CD8-positive, alpha-beta memory T cell (primary cell): ENCODE results near the gene OR2V1. TPM values are rescaled to one million over a fixed set of nuclear protein-coding genes. Genes with fewer than 3 reads are reported as not detected.
A peak's percentile ranks its signal among the peaks of the same experiment; 100 is the strongest.
"Not testable (repeated sequence)": the region's sequence is repeated elsewhere in the genome, so short reads cannot be mapped to it uniquely, and the experiment has no call there.

ENCODE experiments used
- CTCF ChIA-PET: fragments of 350-600 bp; sonication (Branson Sonifier 250); formaldehyde crosslinking; loops from one replicate; lab custom pipeline; 2021; ENCODE audit warnings: antibody characterized with exemption; lab: Charles Lee
- POLR2A ChIA-PET: fragments of 350-600 bp; sonication (Branson Sonifier 250); formaldehyde crosslinking; loops from one replicate; lab custom pipeline; 2021; ENCODE audit warnings: antibody characterized with exemption; lab: Charles Lee
- DNase-seq, 5 donors: peaks; one replicate each; pipeline versions ENCODE4 v3.0.0 to v3.0.0-alpha.2; 2020 to 2022; ENCODE audit warnings: mixed read lengths in 1 of 5
- H3K27ac ChIP-seq: one replicate; pipeline ENCODE4 v1.7.0; 2013; ENCODE audit warnings: low read depth, mild to moderate bottlenecking, low read length, moderate library complexity
- H3K27me3 ChIP-seq: 2 replicates; pipeline ENCODE4 v1.7.0; 2013; ENCODE audit warnings: low read length, mild to moderate bottlenecking; ENCODE audit not compliant: insufficient read depth, poor library complexity, severe bottlenecking
- H3K36me3 ChIP-seq: 2 replicates; pipeline ENCODE4 v1.7.0; 2013; ENCODE audit warnings: mild to moderate bottlenecking, low read length, moderate library complexity; ENCODE audit not compliant: insufficient read depth
- H3K4me1 ChIP-seq: 2 replicates; pipeline ENCODE4 v1.7.0; 2013; ENCODE audit warnings: mild to moderate bottlenecking, low read length, moderate library complexity; ENCODE audit not compliant: insufficient read depth
- H3K4me3 ChIP-seq: 2 replicates; pipeline ENCODE4 v1.7.0; 2013; ENCODE audit warnings: mild to moderate bottlenecking, low read length
- H3K9me3 ChIP-seq: 2 replicates; pipeline ENCODE4 v1.7.0; 2013; ENCODE audit warnings: mild to moderate bottlenecking, low read length
- H3K27ac Mint-ChIP-seq, 8 donors: one replicate each; pipeline ENCODE4 v1.8.0; 2020 to 2021; ENCODE audit warnings: mixed read lengths in 8 of 8, mild to moderate bottlenecking in 6 of 8, inconsistent platforms in 3 of 8, moderate library complexity in 3 of 8
- H3K27me3 Mint-ChIP-seq, 2 donors: one replicate each; pipeline ENCODE4 v1.8.0; 2020 to 2021; ENCODE audit warnings: mixed read lengths in 2 of 2, mild to moderate bottlenecking in 1 of 2, moderate library complexity in 1 of 2
- H3K36me3 Mint-ChIP-seq, 3 donors: one replicate each; pipeline ENCODE4 v1.8.0; 2020 to 2021; ENCODE audit warnings: mixed read lengths in 3 of 3, inconsistent platforms in 1 of 3, mild to moderate bottlenecking in 1 of 3
- H3K4me1 Mint-ChIP-seq, 3 donors: one replicate each; pipeline ENCODE4 v1.8.0; 2020 to 2021; ENCODE audit warnings: mixed read lengths in 3 of 3, inconsistent platforms in 1 of 3, mild to moderate bottlenecking in 1 of 3
- H3K4me3 Mint-ChIP-seq, 7 donors: one replicate each; pipeline ENCODE4 v1.8.0; 2020 to 2021; ENCODE audit warnings: mixed read lengths in 7 of 7, mild to moderate bottlenecking in 6 of 7, moderate library complexity in 4 of 7, inconsistent platforms in 2 of 7
- H3K9me3 Mint-ChIP-seq, 5 donors: one replicate each; pipeline ENCODE4 v1.8.0; 2020 to 2022; ENCODE audit warnings: mixed read lengths in 5 of 5, mild to moderate bottlenecking in 3 of 5, moderate library complexity in 2 of 5, inconsistent platforms in 1 of 5
- polyA plus RNA-seq: library from polyadenylated mRNA; unstranded; fragments of 300-500 nt; fragmentation: Illumina TruSeq; gene quantifications from one replicate; pipeline ENCODE4 v1.2.3, GENCODE V29; 2021
- total RNA-seq, 2 experiments: library from RNA; stranded (reverse); gene quantifications; one replicate each; pipeline ENCODE4 v1.2.3, GENCODE V29; 2021

The OR2V1 gene
- total and polyA plus RNA-seq, 3 experiments from 2014 or later = not detected

- POLR2A ChIA-PET, DNase-seq, H3K27ac ChIP-seq, CTCF ChIA-PET, H3K36me3 ChIP-seq, H3K9me3 Mint-ChIP-seq, H3K9me3 ChIP-seq, H3K4me1 ChIP-seq, H3K27ac Mint-ChIP-seq, H3K36me3 Mint-ChIP-seq, H3K4me3 ChIP-seq, H3K4me3 Mint-ChIP-seq: not testable (repeated sequence)
- H3K4me1 Mint-ChIP-seq = peaks cover 0 to 17% (median 5%) of the 10 kb centered on the region in 3 donors
- H3K27me3 ChIP-seq = peaks cover 22% of the 10 kb centered on the region
- H3K27me3 Mint-ChIP-seq = peaks cover 32 to 35% of the 10 kb centered on the region in 2 donors
Observed at GRCh38 chr5:181097759-181098491, 33.0 kb downstream of the OR2V1 start.

- H3K36me3 ChIP-seq, DNase-seq, H3K9me3 Mint-ChIP-seq, CTCF ChIA-PET, H3K4me1 ChIP-seq, H3K36me3 Mint-ChIP-seq, H3K27ac ChIP-seq, H3K27ac Mint-ChIP-seq, H3K9me3 ChIP-seq, POLR2A ChIA-PET, H3K4me3 Mint-ChIP-seq, H3K4me3 ChIP-seq: not testable (repeated sequence)
- H3K27me3 ChIP-seq = peaks cover 28% of the 10 kb centered on the region
- Mint-ChIP-seq H3K4me1 (peaks cover 0 to 17% (median 5%) of the 10 kb centered on the region in 3 donors), H3K27me3 (peaks cover 35 to 39% of the 10 kb centered on the region in 2 donors)
Observed at GRCh38 chr5:181097383-181097753, 33.6 kb downstream of the OR2V1 start.

- H3K4me3 ChIP-seq, H3K9me3 Mint-ChIP-seq, H3K27ac ChIP-seq, H3K9me3 ChIP-seq, H3K27ac Mint-ChIP-seq, CTCF ChIA-PET, H3K4me3 Mint-ChIP-seq, POLR2A ChIA-PET, H3K36me3 ChIP-seq, DNase-seq, H3K36me3 Mint-ChIP-seq, H3K4me1 ChIP-seq: not testable (repeated sequence)
- Mint-ChIP-seq H3K4me1 (peaks cover 0 to 17% (median 5%) of the 10 kb centered on the region in 3 donors), H3K27me3 (peaks cover 37 to 41% of the 10 kb centered on the region in 2 donors)
- H3K27me3 ChIP-seq = peaks cover 29% of the 10 kb centered on the region
Observed at GRCh38 chr5:181096721-181097382, 34.1 kb downstream of the OR2V1 start.

GRCh38 chr5:181095162-181095561, 35.8 kb downstream of the OR2V1 start:
- CTCF ChIA-PET, POLR2A ChIA-PET: not testable (repeated sequence)

GRCh38 chr5:181092428-181092827, 38.5 kb downstream of the OR2V1 start:
- no peaks in the 10 kb centered on the region for H3K4me1 Mint-ChIP-seq
- Histone ChIP-seq H3K27me3 (peaks cover 11% of the 10 kb centered on the region), H3K4me1 (no peaks in the 10 kb centered on the region), H3K9me3 (no peaks in the 10 kb centered on the region), H3K4me3 (no peak overlapping the region), H3K36me3 (no peaks in the 10 kb centered on the region), H3K27ac (no peak overlapping the region)
- H3K27ac Mint-ChIP-seq = no peak overlapping the region
- H3K36me3 Mint-ChIP-seq = no peaks in the 10 kb centered on the region
- ChIA-PET POLR2A (no interaction called here), CTCF (no interaction called here)
- H3K27me3 Mint-ChIP-seq = peaks cover 19 to 24% of the 10 kb centered on the region in 2 donors
- H3K9me3 Mint-ChIP-seq = no peaks in the 10 kb centered on the region
- no peak for DNase-seq
- no peak overlapping the region for H3K4me3 Mint-ChIP-seq

More at GRCh38 chr5:181095162-181095561, 35.8 kb downstream of the OR2V1 start:
- H3K4me1 ChIP-seq, H3K36me3 ChIP-seq, H3K4me3 ChIP-seq, H3K36me3 Mint-ChIP-seq, H3K9me3 ChIP-seq, DNase-seq, H3K27ac Mint-ChIP-seq, H3K27ac ChIP-seq, H3K4me3 Mint-ChIP-seq, H3K9me3 Mint-ChIP-seq: not testable (repeated sequence)
- H3K27me3 ChIP-seq = peaks cover 26% of the 10 kb centered on the region
- peaks cover 34 to 38% of the 10 kb centered on the region in 2 donors for H3K27me3 Mint-ChIP-seq
- H3K4me1 Mint-ChIP-seq = peaks cover 0 to 15% (median 4%) of the 10 kb centered on the region in 3 donors

- no peak for DNase-seq
- Histone ChIP-seq H3K27ac (no peak overlapping the region), H3K4me1 (no peaks in the 10 kb centered on the region), H3K36me3 (no peaks in the 10 kb centered on the region), H3K4me3 (no peak overlapping the region), H3K27me3 (peaks cover 7% of the 10 kb centered on the region), H3K9me3 (no peaks in the 10 kb centered on the region)
- Mint-ChIP-seq H3K4me3 (no peak overlapping the region), H3K4me1 (peaks cover 0 to 3% (median 0%) of the 10 kb centered on the region in 3 donors), H3K9me3 (no peaks in the 10 kb centered on the region), H3K27ac (no peak overlapping the region), H3K27me3 (peaks cover 19 to 34% of the 10 kb centered on the region in 2 donors), H3K36me3 (no peaks in the 10 kb centered on the region)
- CTCF ChIA-PET = no interaction called here
- POLR2A ChIA-PET = no interaction called here
Observed at GRCh38 chr5:181088289-181088688, 42.7 kb downstream of the OR2V1 start.

- H3K27me3 ChIP-seq = peaks cover under 1% of the 10 kb centered on the region
- POLR2A ChIA-PET = no interaction called here
- Mint-ChIP-seq H3K27ac (no peak overlapping the region), H3K4me1 (peaks cover 0 to 3% (median 0%) of the 10 kb centered on the region in 3 donors), H3K36me3 (no peaks in the 10 kb centered on the region), H3K9me3 (no peaks in the 10 kb centered on the region), H3K27me3 (peaks cover 19 to 35% of the 10 kb centered on the region in 2 donors), H3K4me3 (no peak overlapping the region)
- CTCF ChIA-PET = no interaction called here
- no peaks in the 10 kb centered on the region for H3K36me3 ChIP-seq
- H3K27ac ChIP-seq = no peak overlapping the region
- no peaks in the 10 kb centered on the region for H3K9me3 ChIP-seq
- H3K4me3 ChIP-seq = no peak overlapping the region
- no peak for DNase-seq
- no peaks in the 10 kb centered on the region for H3K4me1 ChIP-seq
Observed at GRCh38 chr5:181087309-181087708, 43.7 kb downstream of the OR2V1 start.

GRCh38 chr5:181086884-181087205, 44.1 kb downstream of the OR2V1 start:
- H3K4me1 ChIP-seq = no peaks in the 10 kb centered on the region
- Mint-ChIP-seq H3K9me3 (no peaks in the 10 kb centered on the region), H3K4me1 (peaks cover 0 to 3% (median 0%) of the 10 kb centered on the region in 3 donors), H3K27ac (no peak overlapping the region), H3K4me3 (peak overlapping the region in 1 of 7 donors; percentile 40), H3K27me3 (peaks cover 18 to 37% of the 10 kb centered on the region in 2 donors), H3K36me3 (no peaks in the 10 kb centered on the region)
- CTCF ChIA-PET = no interaction called here
- no peaks in the 10 kb centered on the region for H3K36me3 ChIP-seq
- DNase-seq = no peak
- no peak overlapping the region for H3K27ac ChIP-seq
- H3K4me3 ChIP-seq = no peak overlapping the region
- H3K27me3 ChIP-seq = no peaks in the 10 kb centered on the region
- POLR2A ChIA-PET = no interaction called here
- no peaks in the 10 kb centered on the region for H3K9me3 ChIP-seq
